ENCODE data around the gene TARP.

GRCh38 chr7:38321050-38321449 is 47.6 kb upstream of the TARP start:
- no peak for TF ChIP-seq EZH2 (IDR thresholded peaks at IDR 0.05; ENCODE audit: borderline replicate concordance)
- TF ChIP-seq, protein P1, sequence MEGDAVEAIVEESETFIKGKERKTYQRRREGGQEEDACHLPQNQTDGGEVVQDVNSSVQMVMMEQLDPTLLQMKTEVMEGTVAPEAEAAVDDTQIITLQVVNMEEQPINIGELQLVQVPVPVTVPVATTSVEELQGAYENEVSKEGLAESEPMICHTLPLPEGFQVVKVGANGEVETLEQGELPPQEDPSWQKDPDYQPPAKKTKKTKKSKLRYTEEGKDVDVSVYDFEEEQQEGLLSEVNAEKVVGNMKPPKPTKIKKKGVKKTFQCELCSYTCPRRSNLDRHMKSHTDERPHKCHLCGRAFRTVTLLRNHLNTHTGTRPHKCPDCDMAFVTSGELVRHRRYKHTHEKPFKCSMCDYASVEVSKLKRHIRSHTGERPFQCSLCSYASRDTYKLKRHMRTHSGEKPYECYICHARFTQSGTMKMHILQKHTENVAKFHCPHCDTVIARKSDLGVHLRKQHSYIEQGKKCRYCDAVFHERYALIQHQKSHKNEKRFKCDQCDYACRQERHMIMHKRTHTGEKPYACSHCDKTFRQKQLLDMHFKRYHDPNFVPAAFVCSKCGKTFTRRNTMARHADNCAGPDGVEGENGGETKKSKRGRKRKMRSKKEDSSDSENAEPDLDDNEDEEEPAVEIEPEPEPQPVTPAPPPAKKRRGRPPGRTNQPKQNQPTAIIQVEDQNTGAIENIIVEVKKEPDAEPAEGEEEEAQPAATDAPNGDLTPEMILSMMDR (IDR thresholded peaks at IDR 0.05; ENCODE audit: poor library complexity) = no peak
- TF ChIP-seq EZH2phosphoT487 (IDR thresholded peaks at IDR 0.05; ENCODE audit: low read depth, severe bottlenecking, unreplicated experiment) = no peak

Data from hepatocyte (in vitro differentiated cells).